ENCODE data around the gene CST4. TPM values are rescaled to one million over a fixed set of nuclear protein-coding genes. Genes with fewer than 3 reads are reported as not detected.
"Not testable (repeated sequence)": the region's sequence is repeated elsewhere in the genome, so short reads cannot be mapped to it uniquely, and the experiment has no call there.

The CST4 gene
- polyA plus RNA-seq, 4 donors: not detected

- 81 to 89% (median 85%) methylated on average over 7 of the region's 7 CpGs for WGBS, 3 donors
- Histone ChIP-seq H3K36me3 (ENCODE audit: control insufficient read depth in 3 of 3, insufficient read depth in 2 of 3, low read depth in 1 of 3, low read length in 3 of 3) (no peaks in the 10 kb centered on the region), H3K27ac (ENCODE audit: low read depth in 1 of 3, low read length in 2 of 3) (no peak overlapping the region), H3K4me3 (ENCODE audit: low read depth in 1 of 3, low read length in 3 of 3) (no peak overlapping the region), H3K9me3 (ENCODE audit: control insufficient read depth in 2 of 2, insufficient read depth in 1 of 2, low read depth in 1 of 2, low read length in 1 of 2) (no peaks in the 10 kb centered on the region), H3K27me3 (ENCODE audit: control insufficient read depth in 3 of 3, insufficient read depth in 3 of 3, low read length in 3 of 3) (no peaks in the 10 kb centered on the region), H3K4me1 (ENCODE audit: control insufficient read depth in 3 of 3, insufficient read depth in 2 of 3, low read depth in 1 of 3, low read length in 2 of 3) (no peaks in the 10 kb centered on the region)
- DNase-seq (no peak), FAIRE-seq (no peak)
Measured at GRCh38 chr20:23669866-23670265, 19.0 kb downstream of the CST4 start.

GRCh38 chr20:23669327-23669726 is 19.5 kb downstream of the CST4 start:
- FAIRE-seq: no peak
- 88 to 93% (median 89%) methylated on average over 1 of the region's 1 CpG for WGBS, 3 donors
- no peak for DNase-seq

GRCh38 chr20:23668477-23668951 is 20.3 kb downstream of the CST4 start:
- no peaks in the 10 kb centered on the region for H3K4me1 ChIP-seq (ENCODE audit: control insufficient read depth in 3 of 3, insufficient read depth in 2 of 3, low read depth in 1 of 3, low read length in 2 of 3)
- no peak for FAIRE-seq
- H3K9me3 ChIP-seq (ENCODE audit: control insufficient read depth in 2 of 2, insufficient read depth in 1 of 2, low read depth in 1 of 2, low read length in 1 of 2): no peaks in the 10 kb centered on the region
- 0 to 4% (median 4%) methylated on average over 4 of the region's 4 CpGs for WGBS, 3 donors
- H3K36me3 ChIP-seq (ENCODE audit: control insufficient read depth in 3 of 3, insufficient read depth in 2 of 3, low read depth in 1 of 3, low read length in 3 of 3): no peaks in the 10 kb centered on the region
- no peak overlapping the region for H3K4me3 ChIP-seq (ENCODE audit: low read depth in 1 of 3, low read length in 3 of 3)
- peak; percentile 61 to 73 for DNase-seq
- H3K27ac ChIP-seq (ENCODE audit: low read depth in 1 of 3, low read length in 2 of 3): no peak overlapping the region
- no peaks in the 10 kb centered on the region for H3K27me3 ChIP-seq (ENCODE audit: control insufficient read depth in 3 of 3, insufficient read depth in 3 of 3, low read length in 3 of 3)

More at GRCh38 chr20:23669327-23669726, 19.5 kb downstream of the CST4 start:
- no peak overlapping the region for H3K4me3 ChIP-seq (ENCODE audit: low read depth in 1 of 3, low read length in 3 of 3)
- no peaks in the 10 kb centered on the region for H3K36me3 ChIP-seq (ENCODE audit: control insufficient read depth in 3 of 3, insufficient read depth in 2 of 3, low read depth in 1 of 3, low read length in 3 of 3)
- H3K4me1 ChIP-seq (ENCODE audit: control insufficient read depth in 3 of 3, insufficient read depth in 2 of 3, low read depth in 1 of 3, low read length in 2 of 3): no peaks in the 10 kb centered on the region
- H3K27ac ChIP-seq (ENCODE audit: low read depth in 1 of 3, low read length in 2 of 3): no peak overlapping the region
- no peaks in the 10 kb centered on the region for H3K9me3 ChIP-seq (ENCODE audit: control insufficient read depth in 2 of 2, insufficient read depth in 1 of 2, low read depth in 1 of 2, low read length in 1 of 2)
- H3K27me3 ChIP-seq (ENCODE audit: control insufficient read depth in 3 of 3, insufficient read depth in 3 of 3, low read length in 3 of 3): no peaks in the 10 kb centered on the region

- Histone ChIP-seq H3K27me3 (ENCODE audit: control insufficient read depth in 3 of 3, insufficient read depth in 3 of 3, low read length in 3 of 3) (no peaks in the 10 kb centered on the region), H3K36me3 (ENCODE audit: control insufficient read depth in 3 of 3, insufficient read depth in 2 of 3, low read depth in 1 of 3, low read length in 3 of 3) (no peaks in the 10 kb centered on the region), H3K4me3 (ENCODE audit: low read depth in 1 of 3, low read length in 3 of 3) (no peak overlapping the region), H3K27ac (ENCODE audit: low read depth in 1 of 3, low read length in 2 of 3) (no peak overlapping the region), H3K9me3 (ENCODE audit: control insufficient read depth in 2 of 2, insufficient read depth in 1 of 2, low read depth in 1 of 2, low read length in 1 of 2) (no peaks in the 10 kb centered on the region), H3K4me1 (ENCODE audit: control insufficient read depth in 3 of 3, insufficient read depth in 2 of 3, low read depth in 1 of 3, low read length in 2 of 3) (peaks cover 0 to 6% (median 0%) of the 10 kb centered on the region in 3 donors)
- no peak for FAIRE-seq
- DNase-seq: no peak
- 76 to 82% (median 82%) methylated on average over 7 of the region's 7 CpGs for WGBS, 3 donors
Measured at GRCh38 chr20:23667666-23668065, 21.2 kb downstream of the CST4 start.

- Histone ChIP-seq H3K9me3 (ENCODE audit: control insufficient read depth in 2 of 2, insufficient read depth in 1 of 2, low read depth in 1 of 2, low read length in 1 of 2) (no peaks in the 10 kb centered on the region), H3K27ac (ENCODE audit: low read depth in 1 of 3, low read length in 2 of 3) (no peak overlapping the region), H3K27me3 (ENCODE audit: control insufficient read depth in 3 of 3, insufficient read depth in 3 of 3, low read length in 3 of 3) (no peaks in the 10 kb centered on the region), H3K4me1 (ENCODE audit: control insufficient read depth in 3 of 3, insufficient read depth in 2 of 3, low read depth in 1 of 3, low read length in 2 of 3) (peaks cover 0 to 16% (median 0%) of the 10 kb centered on the region in 3 donors), H3K4me3 (ENCODE audit: low read depth in 1 of 3, low read length in 3 of 3) (no peak overlapping the region), H3K36me3 (ENCODE audit: control insufficient read depth in 3 of 3, insufficient read depth in 2 of 3, low read depth in 1 of 3, low read length in 3 of 3) (no peaks in the 10 kb centered on the region)
- DNase-seq: no peak
- 58 to 83% (median 71%) methylated on average over 3 of the region's 3 CpGs for WGBS, 3 donors
- FAIRE-seq: no peak
Measured at GRCh38 chr20:23666698-23667097, 22.1 kb downstream of the CST4 start.

GRCh38 chr20:23666189-23666588 is 22.6 kb downstream of the CST4 start:
- WGBS, 3 donors: 90 to 97% (median 96%) methylated on average over 4 of the region's 4 CpGs
- no peaks in the 10 kb centered on the region for H3K9me3 ChIP-seq (ENCODE audit: control insufficient read depth in 2 of 2, insufficient read depth in 1 of 2, low read depth in 1 of 2, low read length in 1 of 2)
- H3K4me1 ChIP-seq (ENCODE audit: control insufficient read depth in 3 of 3, insufficient read depth in 2 of 3, low read depth in 1 of 3, low read length in 2 of 3): peaks cover 0 to 18% (median 0%) of the 10 kb centered on the region in 3 donors
- H3K27me3 ChIP-seq (ENCODE audit: control insufficient read depth in 3 of 3, insufficient read depth in 3 of 3, low read length in 3 of 3): no peaks in the 10 kb centered on the region
- DNase-seq: no peak
- H3K4me3 ChIP-seq (ENCODE audit: low read depth in 1 of 3, low read length in 3 of 3): no peak overlapping the region
- no peak overlapping the region for H3K27ac ChIP-seq (ENCODE audit: low read depth in 1 of 3, low read length in 2 of 3)
- FAIRE-seq: no peak
- no peaks in the 10 kb centered on the region for H3K36me3 ChIP-seq (ENCODE audit: control insufficient read depth in 3 of 3, insufficient read depth in 2 of 3, low read depth in 1 of 3, low read length in 3 of 3)

GRCh38 chr20:23664954-23665353 is 23.9 kb downstream of the CST4 start:
- Histone ChIP-seq H3K27ac (ENCODE audit: low read depth in 1 of 3, low read length in 2 of 3) (no peak overlapping the region), H3K9me3 (ENCODE audit: control insufficient read depth in 2 of 2, insufficient read depth in 1 of 2, low read depth in 1 of 2, low read length in 1 of 2) (no peaks in the 10 kb centered on the region), H3K4me1 (ENCODE audit: control insufficient read depth in 3 of 3, insufficient read depth in 2 of 3, low read depth in 1 of 3, low read length in 2 of 3) (peaks cover 0 to 28% (median 3%) of the 10 kb centered on the region in 3 donors), H3K27me3 (ENCODE audit: control insufficient read depth in 3 of 3, insufficient read depth in 3 of 3, low read length in 3 of 3) (no peaks in the 10 kb centered on the region), H3K36me3 (ENCODE audit: control insufficient read depth in 3 of 3, insufficient read depth in 2 of 3, low read depth in 1 of 3, low read length in 3 of 3) (no peaks in the 10 kb centered on the region), H3K4me3 (ENCODE audit: low read depth in 1 of 3, low read length in 3 of 3) (no peak overlapping the region)
- DNase-seq (no peak), FAIRE-seq (no peak)
- WGBS, 3 donors: 93 to 100% (median 96%) methylated on average over 3 of the region's 3 CpGs

GRCh38 chr20:23664046-23664445 is 24.8 kb downstream of the CST4 start:
- not testable (repeated sequence) for H3K27ac ChIP-seq (ENCODE audit: low read depth in 1 of 3, low read length in 2 of 3); H3K27me3 ChIP-seq (ENCODE audit: control insufficient read depth in 3 of 3, insufficient read depth in 3 of 3, low read length in 3 of 3); H3K4me3 ChIP-seq (ENCODE audit: low read depth in 1 of 3, low read length in 3 of 3); DNase-seq; H3K9me3 ChIP-seq (ENCODE audit: control insufficient read depth in 2 of 2, insufficient read depth in 1 of 2, low read depth in 1 of 2, low read length in 1 of 2); H3K36me3 ChIP-seq (ENCODE audit: control insufficient read depth in 3 of 3, insufficient read depth in 2 of 3, low read depth in 1 of 3, low read length in 3 of 3); FAIRE-seq
- peaks cover 0 to 36% (median 3%) of the 10 kb centered on the region in 3 donors for H3K4me1 ChIP-seq (ENCODE audit: control insufficient read depth in 3 of 3, insufficient read depth in 2 of 3, low read depth in 1 of 3, low read length in 2 of 3)
- WGBS, 3 donors: 69 to 74% (median 73%) methylated on average over 4 of the region's 4 CpGs

- Histone ChIP-seq H3K36me3 (ENCODE audit: control insufficient read depth in 3 of 3, insufficient read depth in 2 of 3, low read depth in 1 of 3, low read length in 3 of 3) (no peaks in the 10 kb centered on the region), H3K9me3 (ENCODE audit: control insufficient read depth in 2 of 2, insufficient read depth in 1 of 2, low read depth in 1 of 2, low read length in 1 of 2) (no peaks in the 10 kb centered on the region), H3K4me1 (ENCODE audit: control insufficient read depth in 3 of 3, insufficient read depth in 2 of 3, low read depth in 1 of 3, low read length in 2 of 3) (peaks cover 0 to 39% (median 3%) of the 10 kb centered on the region in 3 donors), H3K27ac (ENCODE audit: low read depth in 1 of 3, low read length in 2 of 3) (no peak overlapping the region), H3K4me3 (ENCODE audit: low read depth in 1 of 3, low read length in 3 of 3) (no peak overlapping the region), H3K27me3 (ENCODE audit: control insufficient read depth in 3 of 3, insufficient read depth in 3 of 3, low read length in 3 of 3) (no peaks in the 10 kb centered on the region)
- DNase-seq: no peak
- FAIRE-seq: no peak
- 78 to 86% (median 85%) methylated on average over 6 of the region's 6 CpGs for WGBS, 3 donors
Measured at GRCh38 chr20:23663180-23663579, 25.7 kb downstream of the CST4 start.
